Smooth muscle cell (in vitro differentiated cells): ENCODE data around the gene CCDC69. TPM values are rescaled to one million over a fixed set of nuclear protein-coding genes. Genes with fewer than 3 reads are reported as not detected.
A peak's percentile ranks its signal among the peaks of the same experiment; 100 is the strongest.

Experiments used
- DNase-seq: peaks from one replicate; lab custom pipeline; 2025; ENCODE audit not compliant: unreplicated experiment; lab: John Stamatoyannopoulos, UW
- H2AFZ ChIP-seq: fragments of 200-600 bp; sonication (generic); 2 replicates; pipeline ENCODE4 v1.6.0; 2016; ENCODE audit warnings: antibody characterized with exemption, low read depth, mild to moderate bottlenecking
- H3F3A ChIP-seq: fragments of 200-600 bp; sonication (generic); 2 replicates; pipeline ENCODE4 v1.6.0; 2017; ENCODE audit warnings: antibody characterized with exemption, low read depth
- H3K27ac ChIP-seq: fragments of 200-600 bp; sonication (generic); 2 replicates; pipeline ENCODE4 v1.5.1; 2016; ENCODE audit warnings: low read depth, mild to moderate bottlenecking
- H3K27me3 ChIP-seq: fragments of 200-600 bp; sonication (generic); 2 replicates; pipeline ENCODE4 v1.6.1; 2016; ENCODE audit warnings: low read depth, mild to moderate bottlenecking
- H3K36me3 ChIP-seq: fragments of 200-600 bp; sonication (generic); 2 replicates; pipeline ENCODE4 v1.5.1; 2016; ENCODE audit warnings: low read depth
- H3K4me1 ChIP-seq: fragments of 200-600 bp; sonication (generic); 2 replicates; pipeline ENCODE4 v1.5.1; 2016; ENCODE audit warnings: low read depth
- H3K4me2 ChIP-seq: fragments of 200-600 bp; sonication (generic); 2 replicates; pipeline ENCODE4 v1.6.0; 2016; ENCODE audit warnings: mild to moderate bottlenecking
- H3K4me3 ChIP-seq: fragments of 200-600 bp; sonication (generic); 2 replicates; pipeline ENCODE4 v1.5.1; 2016; ENCODE audit warnings: mild to moderate bottlenecking
- H3K79me2 ChIP-seq: fragments of 200-600 bp; sonication (generic); 2 replicates; pipeline ENCODE4 v1.6.0; 2016; ENCODE audit warnings: low read depth, mild to moderate bottlenecking
- H3K9ac ChIP-seq: fragments of 200-600 bp; sonication (generic); 2 replicates; pipeline ENCODE4 v1.6.0; 2016; ENCODE audit warnings: low read depth
- H3K9me3 ChIP-seq: fragments of 200-600 bp; sonication (generic); replicated peaks from 2 replicates; pipeline ENCODE4 v1.5.1; 2016; ENCODE audit warnings: low read depth
- H4K20me1 ChIP-seq: fragments of 200-600 bp; sonication (generic); 2 replicates; pipeline ENCODE4 v1.6.0; 2016; ENCODE audit warnings: low read depth
- CTCF ChIP-seq: fragments of 200-600 bp; sonication (generic); IDR thresholded peaks from 2 replicates; pipeline ENCODE4 v1.5.1; 2017; ENCODE audit warnings: borderline replicate concordance, mild to moderate bottlenecking, antibody characterized with exemption; ENCODE audit not compliant: insufficient read depth, poor library complexity, severe bottlenecking
- WGBS: methylation state at CpG from one replicate; pipeline ENCODE4 v1.1.7; 2016; ENCODE audit warnings: low lambda C conversion rate; 5-methylcytosine and 5-hydroxymethylcytosine counted together
- polyA plus RNA-seq: library from polyadenylated mRNA; unstranded; fragments of >200 nt; fragmentation: Nextera tagmentation; extraction: Ambion mirVana; gene quantifications from 2 replicates; pipeline ENCODE4 v1.2.1, GENCODE V29; 2016
- total RNA-seq: library from RNA; depleted of rRNA; stranded (reverse); fragments of >200 nt; gene quantifications from 2 replicates; pipeline ENCODE4 v1.2.3, GENCODE V29; 2014

The CCDC69 gene
- total and polyA plus RNA-seq, 2 experiments from 2014 or later = 1.1 to 1.2 TPM

DNA sequence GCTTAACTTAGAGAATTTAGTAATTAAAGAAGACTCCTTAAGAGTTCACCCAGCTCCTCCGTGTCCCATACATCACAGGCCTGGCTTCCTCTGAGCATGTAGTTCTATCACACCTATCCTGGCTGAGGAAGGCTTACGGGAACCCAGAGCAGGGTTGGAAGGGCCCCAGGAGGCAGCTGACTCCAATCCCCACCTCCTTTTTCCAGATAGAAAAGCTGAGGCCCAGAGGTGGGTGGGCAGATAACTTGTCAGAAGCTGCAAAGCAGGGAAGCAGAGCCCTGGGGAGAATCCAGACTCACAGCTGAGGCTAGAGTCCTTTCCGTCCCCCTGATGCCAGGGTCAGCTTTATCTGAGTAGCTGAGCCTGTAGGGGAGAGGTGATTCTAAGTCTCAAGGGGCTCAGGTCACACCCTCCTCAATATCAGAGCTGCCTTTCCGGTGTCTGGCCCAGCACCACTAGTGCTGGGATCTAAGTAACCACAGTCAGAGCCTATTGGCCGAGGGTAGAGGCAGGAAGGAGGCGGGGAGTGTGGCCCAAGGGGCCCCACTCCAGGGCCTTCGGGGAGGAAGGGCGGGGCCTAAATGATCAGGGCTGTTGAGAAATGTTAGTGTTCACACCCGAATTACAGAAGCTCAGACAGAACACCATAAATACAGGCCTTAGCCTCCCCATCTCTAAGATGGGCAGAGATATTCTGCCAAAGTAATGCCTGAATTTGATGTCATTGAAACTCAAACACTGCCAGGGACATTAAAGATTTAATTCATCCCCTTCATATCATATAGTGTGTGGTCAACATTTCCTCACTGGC lies 9.9 kb downstream of the CCDC69 start:
- Histone ChIP-seq H2AFZ (peak overlapping the region; percentile 74), H3F3A (no peaks in the 10 kb centered on the region), H3K4me3 (no peak overlapping the region), H4K20me1 (no peaks in the 10 kb centered on the region), H3K4me1 (no peaks in the 10 kb centered on the region), H3K9me3 (no peaks in the 10 kb centered on the region), H3K4me2 (peak overlapping the region; percentile 25), H3K27me3 (no peaks in the 10 kb centered on the region), H3K79me2 (no peaks in the 10 kb centered on the region), H3K27ac (no peak overlapping the region), H3K9ac (no peak overlapping the region), H3K36me3 (no peaks in the 10 kb centered on the region)
- WGBS = 34% methylated on average over 9 of the region's 9 CpGs
- no peak for DNase-seq
- no peak for TF ChIP-seq CTCF

GRCh38 chr5:151212406-151212798 lies 11.5 kb downstream of the CCDC69 start:
- Histone ChIP-seq H3F3A (no peaks in the 10 kb centered on the region), H4K20me1 (no peaks in the 10 kb centered on the region), H3K9me3 (no peaks in the 10 kb centered on the region), H3K27me3 (no peaks in the 10 kb centered on the region), H3K9ac (no peak overlapping the region), H3K4me3 (no peak overlapping the region), H3K79me2 (no peaks in the 10 kb centered on the region), H3K4me1 (no peaks in the 10 kb centered on the region), H3K36me3 (no peaks in the 10 kb centered on the region), H3K27ac (no peak overlapping the region), H2AFZ (no peak overlapping the region), H3K4me2 (no peak overlapping the region)
- WGBS = 90% methylated on average over 3 of the region's 3 CpGs
- no peak for TF ChIP-seq CTCF
- no peak for DNase-seq

- H3K4me2 ChIP-seq = no peak overlapping the region
- H3K36me3 ChIP-seq = no peaks in the 10 kb centered on the region
- 31% methylated on average over 5 of the region's 5 CpGs for WGBS
- no peak overlapping the region for H3K9ac ChIP-seq
- no peaks in the 10 kb centered on the region for H3F3A ChIP-seq
- H3K27ac ChIP-seq = no peak overlapping the region
- no peaks in the 10 kb centered on the region for H3K27me3 ChIP-seq
- H3K4me3 ChIP-seq = no peak overlapping the region
- DNase-seq = no peak
- no peaks in the 10 kb centered on the region for H3K9me3 ChIP-seq
- H4K20me1 ChIP-seq = no peaks in the 10 kb centered on the region
- H2AFZ ChIP-seq = peak overlapping the region; percentile 58
- H3K79me2 ChIP-seq = no peaks in the 10 kb centered on the region
- H3K4me1 ChIP-seq = no peaks in the 10 kb centered on the region
- TF ChIP-seq CTCF = no peak
These were observed 15.4 kb downstream of the CCDC69 start for GRCh38 chr5:151208481-151208914.

DNA sequence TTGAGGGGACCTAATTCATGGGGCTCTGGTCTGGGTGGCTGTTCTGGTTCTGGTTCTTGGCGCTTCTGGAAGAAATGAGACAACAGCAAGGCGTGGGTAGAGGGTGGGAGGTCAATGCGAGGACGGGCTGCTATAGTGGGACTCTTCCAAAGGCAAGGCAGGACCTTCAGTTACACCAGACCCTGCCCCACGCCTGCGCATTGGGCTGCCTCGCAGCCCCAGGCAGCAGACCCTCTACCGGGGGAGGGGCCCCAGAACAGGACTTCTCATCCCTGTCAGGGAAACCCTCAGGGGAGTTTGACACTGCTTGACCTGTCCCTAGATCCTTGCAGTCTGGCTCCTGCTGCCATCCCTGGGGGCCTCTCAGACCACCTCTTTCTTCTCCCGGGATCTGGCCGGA lies 18.5 kb downstream of the CCDC69 start:
- no peaks in the 10 kb centered on the region for H3F3A ChIP-seq
- H3K27ac ChIP-seq = no peak overlapping the region
- H3K4me2 ChIP-seq = no peak overlapping the region
- no peaks in the 10 kb centered on the region for H4K20me1 ChIP-seq
- no peaks in the 10 kb centered on the region for H3K36me3 ChIP-seq
- 88% methylated on average over 10 of the region's 10 CpGs for WGBS
- H3K79me2 ChIP-seq = no peaks in the 10 kb centered on the region
- H3K4me3 ChIP-seq = no peak overlapping the region
- H3K4me1 ChIP-seq = no peaks in the 10 kb centered on the region
- H2AFZ ChIP-seq = no peak overlapping the region
- H3K9me3 ChIP-seq = no peaks in the 10 kb centered on the region
- no peak for DNase-seq
- TF ChIP-seq CTCF = no peak
- H3K27me3 ChIP-seq = no peaks in the 10 kb centered on the region
- no peak overlapping the region for H3K9ac ChIP-seq
